Heart right ventricle (tissue), 16 donors: Measurements from ENCODE around the gene DZANK1. TPM values are rescaled to one million over a fixed set of nuclear protein-coding genes. Genes with fewer than 3 reads are reported as not detected.
"Not testable (repeated sequence)": the region's sequence is repeated elsewhere in the genome, so short reads cannot be mapped to it uniquely, and the experiment has no call there.

Experiments
- ATAC-seq, 8 donors: fragments of 200-7000 bp; cut with Tn5 transposase; one replicate each; pipeline ENCODE4 v1.9.1; 2020; ENCODE audit warnings: mild to moderate bottlenecking in 8 of 8, moderate library complexity in 8 of 8, moderate number of reproducible peaks in 1 of 8
- DNase-seq, 2 donors: peaks; one replicate each; pipeline ENCODE4 v3.0.0-alpha.2; 2020
- H3K27ac ChIP-seq, 10 donors: fragments of 200-600 bp; sonication (generic) in 2 of 10; one replicate each; pipeline versions ENCODE4 v1.5.0 to v1.8.0; 2020 to 2022; ENCODE audit warnings: mild to moderate bottlenecking in 3 of 10
- H3K27me3 ChIP-seq, 7 donors: fragments of 200-600 bp; one replicate each; pipeline ENCODE4 v1.8.0; 2021 to 2022; ENCODE audit warnings: mild to moderate bottlenecking in 2 of 7
- H3K36me3 ChIP-seq, 9 donors: fragments of 200-600 bp; sonication (generic) in 1 of 9; one replicate each; pipeline versions ENCODE4 v1.5.0 to v1.8.0; 2020 to 2022; ENCODE audit warnings: mild to moderate bottlenecking in 2 of 9
- H3K4me1 ChIP-seq, 9 donors: fragments of 200-600 bp; sonication (generic) in 1 of 9; one replicate each; pipeline versions ENCODE4 v1.5.0 to v1.8.0; 2020 to 2022; ENCODE audit warnings: mild to moderate bottlenecking in 4 of 9
- H3K4me3 ChIP-seq, 10 donors: fragments of 200-600 bp; sonication (generic) in 2 of 10; one replicate each; pipeline versions ENCODE4 v1.5.0 to v1.8.0; 2020 to 2022; ENCODE audit warnings: mild to moderate bottlenecking in 7 of 10, moderate library complexity in 2 of 10
- H3K9me3 ChIP-seq, 11 donors: fragments of 200-600 bp in 10 of 11; sonication (generic) in 2 of 11; one replicate each; pipeline versions ENCODE4 v1.5.0 to v1.8.0; 2013 to 2022; ENCODE audit warnings: mild to moderate bottlenecking in 2 of 11, control low read depth in 1 of 11, moderate library complexity in 1 of 11
- CTCF ChIP-seq, 9 donors: fragments of 200-600 bp; sonication (generic) in 2 of 9; IDR thresholded peaks; one replicate each; pipeline versions ENCODE4 v1.5.0 to v1.8.0; 2021 to 2022; ENCODE audit warnings: antibody characterized with exemption in 9 of 9, mild to moderate bottlenecking in 5 of 9, moderate library complexity in 1 of 9
- WGBS, 2 donors: extraction: QIAGEN DNeasy Blood & Tissue Kit; methylation state at CpG; one replicate each; pipeline ENCODE4 v1.1.7; 2013; ENCODE audit warnings: inconsistent platforms in 1 of 2; 5-methylcytosine and 5-hydroxymethylcytosine counted together
- intact Hi-C, 10 donors: fragments of 100-400 bp; cut with DNase I; formaldehyde crosslinking; loops; one replicate each; pipeline versions ENCODE4 v1.11.1 to v1.14.2; 2022
- microRNA-seq, 2 donors: library from miRNA; unstranded; fragments of <30 nt; microRNA quantifications; one replicate each; pipeline ENCODE4 v1.2.0, GENCODE V29; 2021
- polyA plus RNA-seq, 2 donors: library from polyadenylated mRNA; stranded (reverse); fragments of 200-250 nt; gene quantifications; one replicate each; pipeline ENCODE4 v1.2.3, GENCODE V29; 2013
- total RNA-seq, 10 donors: library from RNA; stranded (reverse); fragmentation: NEBNext Ultra II Directional in 3 of 10; extraction: Animal tissue kit (Norgen Biotek cat#: 25700) in 3 of 10; gene quantifications; one replicate each; pipeline versions ENCODE4 v1.2.1 to v1.2.4, GENCODE V29; 2021 to 2023
- donor health status: Arrhythmogenic right ventricular cardiomyopathy.
- donor health status: ischemic (EF 13 %, LVEDD 7.1; RV severe dilation, severe dysfunction).
- donor health status: healthy with polysubstance abuse.
- donor health status: DM: no; HTN: yes; CAD: no.
- donor health status: DM: no; HTN: no; CAD: no.
- donor health status: ischemic (EF 25% LVEDD 6.9; RV normal size, moderate dysfunction).
- donor health status: ischemic (EF 25% LVEDD 5.7; RV mildly dilated, moderate dysfunction).
- donor health status: healthy.
- donor health status: DM: yes; HTN: yes; CAD: no.
- donor health status: Ischemic cardiomyopathy.
- donor health status: ischemic (EF 35%, LVEDD 5.7; RV mildly dilated, moderate dysfunction).
- donor health status: nonischemic (EF 11% LVEDD 7.7; RV severe dilation, severe dysfunction).
- donor health status: DM: yes; HTN: yes; CAD: no.
- donor health status: PGD.
- donor health status: ischemic (EF 29% LVEDD 5.4; RV normal size, mild dysfunction).
- donor health status: nonischemic (EF 23%, LVEDD 6.1; RV moderate dilation, normal function).

DZANK1 gene
- total and polyA plus RNA-seq, 12 donors = 0.35 to 1.7 (median 0.83) TPM

- TF ChIP-seq CTCF (IDR thresholded peaks at IDR 0.05) = no peak
- Histone ChIP-seq H3K27me3 (peaks cover 0 to 4% (median 0%) of the 10 kb centered on the region in 7 donors), H3K27ac (no peak overlapping the region), H3K4me3 (no peak overlapping the region), H3K9me3 (no peaks in the 10 kb centered on the region), H3K36me3 (no peaks in the 10 kb centered on the region), H3K4me1 (no peaks in the 10 kb centered on the region)
- DNase-seq (no peak), ATAC-seq (no peak)
- intact Hi-C loops = no loop called here
- 80 to 85% methylated on average over 1 of the region's 1 CpG for WGBS, 2 donors
Observed at GRCh38 chr20:18361678-18362077, 105.2 kb downstream of the DZANK1 start.

GRCh38 chr20:18360635-18361034, 106.2 kb downstream of the DZANK1 start:
- TF ChIP-seq CTCF (IDR thresholded peaks at IDR 0.05) = no peak
- Histone ChIP-seq H3K27me3 (peaks cover 0 to 4% (median 0%) of the 10 kb centered on the region in 7 donors), H3K36me3 (no peaks in the 10 kb centered on the region), H3K4me1 (no peaks in the 10 kb centered on the region), H3K27ac (no peak overlapping the region), H3K4me3 (no peak overlapping the region), H3K9me3 (no peaks in the 10 kb centered on the region)
- WGBS, 2 donors = 25 to 31% methylated on average over 1 of the region's 1 CpG
- DNase-seq (no peak), ATAC-seq (no peak)
- intact Hi-C loops = no loop called here

- Histone ChIP-seq H3K36me3 (no peaks in the 10 kb centered on the region), H3K4me1 (no peaks in the 10 kb centered on the region), H3K27ac (no peak overlapping the region), H3K27me3 (peaks cover 0 to 4% (median 0%) of the 10 kb centered on the region in 7 donors), H3K9me3 (peaks cover 0 to 4% (median 0%) of the 10 kb centered on the region in 11 donors), H3K4me3 (no peak overlapping the region)
- intact Hi-C loops = no loop called here
- no peak for DNase-seq
- 84 to 92% methylated on average over 1 of the region's 1 CpG for WGBS, 2 donors
- no peak for TF ChIP-seq CTCF (IDR thresholded peaks at IDR 0.05)
- ATAC-seq = no peak
Observed at GRCh38 chr20:18359854-18360253, 107.0 kb downstream of the DZANK1 start.

- WGBS, 2 donors = 60 to 65% methylated on average over 3 of the region's 3 CpGs
- intact Hi-C loops, H3K9me3 ChIP-seq, ATAC-seq, H3K4me3 ChIP-seq, H3K27ac ChIP-seq, H3K36me3 ChIP-seq, DNase-seq, H3K4me1 ChIP-seq: not testable (repeated sequence)
- peaks cover 0 to 16% (median 0%) of the 10 kb centered on the region in 7 donors for H3K27me3 ChIP-seq
Observed at GRCh38 chr20:18349749-18350148, 117.1 kb downstream of the DZANK1 start.

Small RNA genes lying within 50 kb of the gene (microRNA-seq; reads per million reads assigned to microRNA genes)
- 0.60 to 1.0 reads per million in 2 donors for gene MIR3192

Other genes with a start within 250 kb of the DZANK1 start
- 1 to 10 TPM; 4.9 to 7.2 (median 5.6) TPM for gene ZNF133, start 178.5 kb downstream of the DZANK1 start, total RNA-seq
- 10 to 100 TPM in 1 of 2 donors, 1 to 10 TPM in 1; 7.2 to 16.6 TPM for gene ZNF133, start 178.5 kb downstream of the DZANK1 start, polyA plus RNA-seq
- 10 to 100 TPM in 1 of 10 donors, 1 to 10 TPM in 9; 6.5 to 10.1 (median 7.8) TPM for gene POLR3F, start 360 bp upstream of the DZANK1 start, total RNA-seq
- 1 to 10 TPM; 6.9 to 7.8 TPM for gene POLR3F, start 360 bp upstream of the DZANK1 start, polyA plus RNA-seq
- gene RBBP9, start 30.2 kb upstream of the DZANK1 start, total RNA-seq = 10 to 100 TPM in 1 of 10 donors, 1 to 10 TPM in 9; 4.7 to 10.3 (median 6.8) TPM
- 1 to 10 TPM; 1.8 to 3.2 TPM for gene RBBP9, start 30.2 kb upstream of the DZANK1 start, polyA plus RNA-seq
- gene SEC23B, start 40.9 kb upstream of the DZANK1 start, total RNA-seq = 10 to 100 TPM in 9 of 10 donors, 1 to 10 TPM in 1; 7.5 to 20.5 (median 10.9) TPM
- gene SEC23B, start 40.9 kb upstream of the DZANK1 start, polyA plus RNA-seq = 10 to 100 TPM in 1 of 2 donors, 1 to 10 TPM in 1; 2.6 to 10.4 TPM
- gene SMIM26, start 100.4 kb upstream of the DZANK1 start, total RNA-seq = 100 to 1,000 TPM in 6 of 10 donors, 10 to 100 TPM in 4; 80.7 to 119 (median 105) TPM
- gene SMIM26, start 100.4 kb upstream of the DZANK1 start, polyA plus RNA-seq = 100 to 1,000 TPM; 145 to 180 TPM
- 10 to 100 TPM; 11.0 to 21.7 (median 14.3) TPM for gene DTD1, start 121.0 kb upstream of the DZANK1 start, total RNA-seq
- gene DTD1, start 121.0 kb upstream of the DZANK1 start, polyA plus RNA-seq = 10 to 100 TPM in 1 of 2 donors, 1 to 10 TPM in 1; 5.2 to 31.9 TPM